Lower lobe of right lung (tissue), 2 donors: ENCODE data around the gene DYNLRB2. TPM values are rescaled to one million over a fixed set of nuclear protein-coding genes. Genes with fewer than 3 reads are reported as not detected.

Source experiments
- ATAC-seq, 2 donors: fragments of 200-7000 bp; cut with Tn5 transposase; one replicate each; pipeline ENCODE4 v1.9.1; 2020 to 2022; ENCODE audit warnings: mild to moderate bottlenecking in 2 of 2, moderate library complexity in 2 of 2
- DNase-seq: peaks from one replicate; pipeline ENCODE4 v3.0.0-alpha.2; 2020
- H3K27ac ChIP-seq: fragments of 200-600 bp; one replicate; pipeline ENCODE4 v1.8.0; 2022
- H3K27me3 ChIP-seq: fragments of 200-600 bp; one replicate; pipeline ENCODE4 v1.8.0; 2022; ENCODE audit warnings: low read depth
- H3K36me3 ChIP-seq: fragments of 200-600 bp; one replicate; pipeline ENCODE4 v1.8.0; 2022; ENCODE audit warnings: mild to moderate bottlenecking
- H3K4me1 ChIP-seq: fragments of 200-600 bp; one replicate; pipeline ENCODE4 v1.8.0; 2022
- H3K4me3 ChIP-seq: fragments of 200-600 bp; one replicate; pipeline ENCODE4 v1.8.0; 2022; ENCODE audit warnings: mild to moderate bottlenecking
- H3K9me3 ChIP-seq: fragments of 200-600 bp; one replicate; pipeline ENCODE4 v1.8.0; 2022
- intact Hi-C: fragments of 100-400 bp; cut with DNase I; formaldehyde crosslinking; loops from one replicate; pipeline ENCODE4 v1.11.0; 2022
- total RNA-seq: library from RNA; stranded (reverse); fragmentation: NEBNext Ultra II Directional; extraction: Animal tissue kit (Norgen Biotek cat#: 25700); gene quantifications from one replicate; pipeline ENCODE4 v1.2.1, GENCODE V29; 2021
- TF ChIP-seq, protein P1 (sequence below): fragments of 200-600 bp; IDR thresholded peaks from one replicate; pipeline ENCODE4 v1.8.0; 2022; ENCODE audit warnings: antibody characterized with exemption, mild to moderate bottlenecking
- donor health status: DM: no; HTN: yes; CAD: no; lungs with severe emphysema.

DYNLRB2 gene
- total RNA-seq, 1 donor from 2014 or later: 7.1 TPM

DNA sequence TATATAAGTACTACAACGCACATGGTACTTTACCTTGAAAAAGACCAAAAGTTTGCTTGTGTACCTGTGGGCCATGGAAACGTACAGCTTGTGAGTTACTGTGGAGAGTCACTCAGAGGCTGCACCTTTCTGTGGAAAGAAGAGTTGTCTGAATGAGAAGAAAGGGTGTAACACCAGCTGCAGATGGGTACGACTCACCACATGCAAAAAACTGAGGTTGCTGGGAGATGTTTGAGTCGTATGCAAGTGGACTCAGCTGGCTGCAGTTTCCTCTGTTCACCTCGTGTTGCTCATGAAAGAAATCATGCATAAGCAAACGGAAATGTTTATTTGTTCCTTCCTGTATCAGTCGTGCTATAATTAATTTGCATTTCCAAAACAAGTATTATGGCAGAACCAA, 22.4 kb upstream of the DYNLRB2 start:
- Histone ChIP-seq H3K27ac (no peak overlapping the region), H3K36me3 (no peaks in the 10 kb centered on the region), H3K4me1 (no peaks in the 10 kb centered on the region), H3K9me3 (no peaks in the 10 kb centered on the region), H3K4me3 (no peak overlapping the region), H3K27me3 (no peaks in the 10 kb centered on the region)
- intact Hi-C loops: no loop called here
- DNase-seq: no peak
- TF ChIP-seq, protein P1, sequence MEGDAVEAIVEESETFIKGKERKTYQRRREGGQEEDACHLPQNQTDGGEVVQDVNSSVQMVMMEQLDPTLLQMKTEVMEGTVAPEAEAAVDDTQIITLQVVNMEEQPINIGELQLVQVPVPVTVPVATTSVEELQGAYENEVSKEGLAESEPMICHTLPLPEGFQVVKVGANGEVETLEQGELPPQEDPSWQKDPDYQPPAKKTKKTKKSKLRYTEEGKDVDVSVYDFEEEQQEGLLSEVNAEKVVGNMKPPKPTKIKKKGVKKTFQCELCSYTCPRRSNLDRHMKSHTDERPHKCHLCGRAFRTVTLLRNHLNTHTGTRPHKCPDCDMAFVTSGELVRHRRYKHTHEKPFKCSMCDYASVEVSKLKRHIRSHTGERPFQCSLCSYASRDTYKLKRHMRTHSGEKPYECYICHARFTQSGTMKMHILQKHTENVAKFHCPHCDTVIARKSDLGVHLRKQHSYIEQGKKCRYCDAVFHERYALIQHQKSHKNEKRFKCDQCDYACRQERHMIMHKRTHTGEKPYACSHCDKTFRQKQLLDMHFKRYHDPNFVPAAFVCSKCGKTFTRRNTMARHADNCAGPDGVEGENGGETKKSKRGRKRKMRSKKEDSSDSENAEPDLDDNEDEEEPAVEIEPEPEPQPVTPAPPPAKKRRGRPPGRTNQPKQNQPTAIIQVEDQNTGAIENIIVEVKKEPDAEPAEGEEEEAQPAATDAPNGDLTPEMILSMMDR: no peak
- no peak for ATAC-seq

DNA sequence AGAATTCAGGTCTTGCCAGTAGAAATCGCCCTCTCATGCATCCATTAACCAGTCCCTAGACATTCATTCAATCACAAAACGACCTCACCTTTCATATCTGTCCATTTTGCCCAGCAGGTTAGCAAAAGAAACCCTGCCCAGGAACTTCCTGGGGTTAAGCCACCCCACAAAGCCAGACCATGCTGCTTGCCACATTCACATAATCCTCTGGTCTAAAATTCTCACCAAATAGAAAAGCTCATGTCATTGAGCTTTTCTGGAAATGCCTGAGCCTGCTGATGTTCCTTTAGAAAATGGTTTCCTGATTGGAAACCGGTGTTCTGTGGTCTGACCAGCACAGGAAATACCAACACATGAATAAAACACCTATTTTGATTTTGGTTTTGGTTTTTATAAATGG, 21.6 kb upstream of the DYNLRB2 start:
- no peaks in the 10 kb centered on the region for H3K4me1 ChIP-seq
- no peak overlapping the region for H3K4me3 ChIP-seq
- H3K27ac ChIP-seq: no peak overlapping the region
- no peaks in the 10 kb centered on the region for H3K36me3 ChIP-seq
- intact Hi-C loops: no loop called here
- ATAC-seq (no peak), DNase-seq (no peak)
- TF ChIP-seq, protein P1: no peak
- no peaks in the 10 kb centered on the region for H3K9me3 ChIP-seq
- H3K27me3 ChIP-seq: no peaks in the 10 kb centered on the region

DNA sequence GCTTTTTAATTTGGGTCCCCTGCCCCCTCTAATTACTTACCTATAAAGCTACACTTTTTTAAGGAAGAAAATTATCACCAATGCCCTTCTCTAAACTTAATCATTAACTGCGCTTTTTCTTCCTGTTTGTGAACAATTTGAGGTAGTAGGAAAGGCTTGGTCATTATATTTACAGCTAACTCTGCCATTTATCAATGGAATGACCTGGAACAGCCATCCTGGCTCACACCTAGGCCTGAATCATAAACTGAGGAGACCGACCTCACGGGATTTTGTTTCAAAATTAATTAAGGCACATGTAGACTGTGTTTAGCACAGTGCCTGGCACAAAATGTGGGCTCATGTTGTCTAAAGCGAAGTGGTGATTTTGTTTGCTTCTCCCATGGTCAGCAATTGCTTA, 15.4 kb upstream of the DYNLRB2 start:
- TF ChIP-seq, protein P1: no peak
- H3K27ac ChIP-seq: no peak overlapping the region
- no peaks in the 10 kb centered on the region for H3K36me3 ChIP-seq
- peaks cover 3% of the 10 kb centered on the region for H3K4me1 ChIP-seq
- H3K9me3 ChIP-seq: no peaks in the 10 kb centered on the region
- H3K4me3 ChIP-seq: no peak overlapping the region
- ATAC-seq (no peak), DNase-seq (no peak)
- intact Hi-C loops: no loop called here
- H3K27me3 ChIP-seq: no peaks in the 10 kb centered on the region

DNA sequence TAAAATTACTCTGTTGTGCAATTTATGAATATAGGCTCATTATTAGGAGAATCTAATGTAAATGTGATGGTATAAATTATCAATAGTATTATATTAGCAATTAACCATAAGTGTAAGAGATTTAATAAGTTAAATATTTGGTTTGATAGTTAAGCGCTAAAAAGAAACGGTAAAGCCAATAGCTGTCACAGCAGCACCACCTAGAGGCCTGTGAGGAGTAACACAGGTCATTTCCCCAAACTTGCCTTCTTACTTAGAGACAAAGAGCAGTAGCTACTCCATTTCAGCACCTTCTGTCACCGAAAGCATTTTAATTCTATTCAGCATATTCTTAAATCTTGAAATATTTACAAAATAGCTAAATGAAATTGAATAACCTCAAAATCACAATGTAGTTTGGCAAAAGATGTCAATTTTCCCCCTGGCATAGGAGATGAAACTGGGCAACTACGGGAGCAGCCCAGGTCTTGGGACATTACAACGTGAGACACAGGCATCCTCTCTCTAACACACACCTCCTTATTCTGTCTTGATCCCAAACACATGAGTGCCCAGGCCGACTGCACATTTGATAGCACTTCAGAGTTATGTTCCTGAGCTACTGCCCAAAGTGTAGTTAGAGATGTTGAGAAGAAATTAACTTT, 14.3 kb upstream of the DYNLRB2 start:
- TF ChIP-seq, protein P1: peak; percentile 85
- ATAC-seq (peak; percentile 73 to 82), DNase-seq (no peak)
- peaks cover 3% of the 10 kb centered on the region for H3K4me1 ChIP-seq
- H3K27ac ChIP-seq: no peak overlapping the region
- no peaks in the 10 kb centered on the region for H3K27me3 ChIP-seq
- no peak overlapping the region for H3K4me3 ChIP-seq
- H3K9me3 ChIP-seq: no peaks in the 10 kb centered on the region
- intact Hi-C loops: no loop called here
- H3K36me3 ChIP-seq: no peaks in the 10 kb centered on the region

DNA sequence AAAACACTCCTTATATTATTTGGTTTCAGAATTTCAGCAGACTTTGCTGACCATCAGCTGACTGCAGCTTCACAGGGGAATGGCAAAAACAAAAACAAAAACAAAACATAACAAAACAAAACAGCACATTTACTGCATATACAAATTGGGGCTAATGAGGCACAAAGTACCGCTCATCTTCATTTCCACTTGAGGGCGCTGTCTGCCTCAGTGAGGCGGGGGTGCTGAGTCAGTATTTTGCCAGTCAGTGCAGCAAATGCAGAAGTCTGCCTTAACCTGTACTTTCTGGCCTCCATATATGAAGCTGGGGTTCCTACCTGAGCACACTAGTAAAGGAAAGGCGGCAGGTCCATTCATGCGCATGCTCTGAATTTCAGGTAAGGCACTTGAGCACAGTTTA, 13.5 kb upstream of the DYNLRB2 start:
- peak; percentile 26 to 71 for ATAC-seq
- Histone ChIP-seq H3K9me3 (no peaks in the 10 kb centered on the region), H3K27ac (no peak overlapping the region), H3K36me3 (no peaks in the 10 kb centered on the region), H3K27me3 (no peaks in the 10 kb centered on the region), H3K4me3 (no peak overlapping the region), H3K4me1 (peaks cover 3% of the 10 kb centered on the region)
- no peak for DNase-seq
- TF ChIP-seq, protein P1: peak; percentile 26
- intact Hi-C loops: no loop called here
